GM12892 (cell line): ENCODE measurements around the gene LAMA5.

Experiments used
- POLR2AphosphoS5 ChIP-seq: IDR thresholded peaks from 2 replicates; pipeline ENCODE4 v1.6.1; 2011; ENCODE audit warnings: low read depth, low read length, control low read depth
- TAF1 ChIP-seq: IDR thresholded peaks from 2 replicates; pipeline ENCODE4 v1.6.1; 2011; ENCODE audit warnings: low read depth, mild to moderate bottlenecking, control low read depth, low read length, borderline replicate concordance

GRCh38 chr20:62312662-62312977 is 54.5 kb downstream of the LAMA5 start:
- no peak for TF ChIP-seq TAF1
- no peak for TF ChIP-seq POLR2AphosphoS5
